HG03342 (cell line): ENCODE data around the gene SRL.
"Not testable (repeated sequence)": the region's sequence is repeated elsewhere in the genome, so short reads cannot be mapped to it uniquely, and the experiment has no call there.

Experiments used
- ATAC-seq: cut with Tn5 transposase; IDR thresholded peaks from one replicate; pipeline ENCODE4 v1.9.1; 2021; ENCODE audit warnings: mild to moderate bottlenecking, moderate library complexity; ENCODE audit not compliant: unreplicated experiment

SRL gene

GRCh38 chr16:4231367-4231766, 10.5 kb downstream of the SRL start:
- no peak for ATAC-seq

DNA sequence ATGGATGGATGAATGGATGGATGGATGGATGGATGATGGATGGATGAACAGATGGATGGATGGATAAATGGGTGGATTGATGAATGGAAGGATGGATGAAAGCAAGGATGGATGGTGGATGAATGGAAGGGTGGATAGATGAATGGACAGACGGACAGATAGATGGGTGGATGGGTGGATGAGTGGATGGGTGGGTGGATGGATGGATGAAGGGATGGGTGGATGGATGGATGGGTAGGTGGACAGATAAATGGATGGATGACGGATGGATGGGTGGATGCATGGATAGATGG, 14.9 kb downstream of the SRL start:
- ATAC-seq: no peak

DNA sequence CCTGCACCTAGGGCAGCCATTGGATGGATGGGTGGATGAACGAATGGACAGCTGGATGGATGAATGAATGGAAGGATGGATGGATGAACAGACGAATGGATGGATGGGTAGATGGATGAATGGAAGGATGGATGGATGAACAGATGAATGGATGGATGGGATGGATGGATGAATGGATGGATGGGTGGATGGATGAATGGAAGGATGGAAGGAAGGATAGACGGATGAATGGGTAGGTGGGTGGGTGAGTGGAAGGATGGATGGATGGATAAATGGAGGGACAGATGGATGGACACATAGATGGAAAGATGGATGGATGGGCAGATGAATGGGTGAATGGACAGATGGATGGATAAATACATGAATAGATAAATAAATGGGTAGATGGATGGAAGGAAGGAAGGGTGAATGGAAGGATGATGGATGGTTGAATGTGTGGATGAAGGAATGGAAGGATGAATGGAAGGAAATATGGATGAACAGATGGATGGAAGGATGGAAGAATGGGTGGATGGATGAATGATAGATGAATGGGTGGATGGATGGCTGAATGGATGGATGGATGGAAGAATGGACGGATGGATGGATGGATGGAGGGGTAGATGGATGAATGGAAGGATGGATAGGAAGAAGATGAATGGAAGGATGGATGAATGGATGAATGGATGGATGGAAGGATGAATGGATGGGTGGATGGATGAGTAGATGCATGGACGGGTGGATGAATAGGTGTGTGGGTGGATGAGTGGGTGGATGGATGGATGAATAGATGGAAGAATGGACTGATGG, 15.4 kb downstream of the SRL start:
- no peak for ATAC-seq

- no peak for ATAC-seq
Measured at GRCh38 chr16:4225075-4225474, 16.8 kb downstream of the SRL start.

DNA sequence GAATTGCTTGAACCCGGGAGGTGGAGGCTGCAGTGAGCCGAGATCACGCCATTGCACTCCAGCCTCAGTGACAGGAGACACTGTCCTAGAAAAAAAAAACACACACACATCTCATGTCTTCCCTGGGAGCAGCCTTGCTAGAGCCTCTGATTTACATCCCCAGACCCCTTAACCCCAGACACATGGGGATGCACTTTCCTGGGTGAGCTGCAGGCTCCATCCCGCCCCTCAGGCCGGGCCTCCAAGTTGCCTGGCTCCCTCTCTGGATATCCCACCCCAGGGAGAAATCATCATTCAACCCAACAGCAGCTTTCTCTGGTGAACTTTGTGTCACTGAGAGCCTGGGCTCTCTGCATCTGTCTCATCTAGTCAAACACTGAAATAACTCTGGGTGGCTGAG, 21.5 kb downstream of the SRL start:
- no peak for ATAC-seq

DNA sequence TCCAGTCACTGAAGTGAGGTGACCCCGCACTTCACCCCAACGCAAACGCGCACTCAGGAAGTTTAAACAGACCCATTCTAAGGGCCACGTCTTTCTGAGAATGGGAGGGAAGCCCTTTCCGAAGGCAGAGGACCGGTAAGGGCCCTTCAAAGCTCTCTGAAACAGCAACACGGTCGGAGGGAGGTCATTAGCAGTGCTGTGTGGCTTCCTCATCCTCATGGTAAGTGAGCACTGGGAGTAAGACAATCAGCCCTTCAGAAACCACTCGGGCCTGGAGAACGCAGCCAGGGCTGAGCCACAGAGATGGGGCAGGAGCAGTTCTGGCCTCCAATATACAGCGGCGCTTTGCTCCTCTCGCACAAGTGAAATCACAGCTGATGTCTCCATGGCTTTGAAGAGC, 23.7 kb downstream of the SRL start:
- ATAC-seq: no peak

DNA sequence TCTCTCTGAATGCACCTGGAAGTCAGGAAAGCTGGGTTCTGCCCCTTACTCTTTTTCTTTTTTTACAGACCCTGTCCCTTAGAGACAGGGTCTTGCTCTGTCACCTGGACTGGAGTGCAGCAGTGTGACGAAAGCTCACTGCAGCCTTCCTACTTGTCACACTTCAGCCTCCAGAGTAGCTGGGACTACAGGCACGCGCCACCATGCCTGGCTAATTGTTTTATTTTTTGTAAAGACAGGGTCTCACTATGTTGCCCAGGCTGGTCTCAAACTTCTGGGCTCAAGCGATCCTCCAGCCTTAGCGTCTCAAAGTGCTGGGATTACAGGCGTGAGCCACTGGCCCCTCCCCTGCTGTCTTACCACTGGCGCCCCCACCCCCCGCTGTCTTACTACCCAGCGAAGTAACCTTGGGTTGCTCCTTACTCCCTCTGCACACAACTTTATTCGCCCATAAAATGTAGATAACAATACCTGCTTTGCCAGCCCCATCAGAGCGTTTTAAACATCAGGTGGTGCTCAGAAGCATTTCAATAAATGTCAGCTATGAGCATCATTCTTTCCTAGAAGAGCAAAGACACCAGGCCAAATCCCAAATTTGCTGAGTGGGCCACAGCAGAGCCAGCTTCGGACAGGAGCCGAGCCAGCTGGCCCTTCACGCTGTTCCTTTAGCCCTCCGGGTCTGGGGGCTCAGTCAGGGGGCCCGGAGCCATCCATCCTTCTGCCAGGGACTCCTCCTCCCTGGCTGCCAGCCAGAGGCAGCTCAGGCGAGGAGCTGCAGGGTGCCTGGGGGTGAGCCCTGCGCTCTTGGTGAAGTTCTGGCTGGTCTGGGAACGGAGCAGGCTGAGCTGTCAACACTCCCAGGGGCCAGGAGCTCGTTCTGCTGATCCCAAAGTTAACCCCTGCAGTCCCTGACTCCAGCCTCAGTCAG, 24.4 kb downstream of the SRL start:
- ATAC-seq: no peak

GRCh38 chr16:4216596-4216995, 25.3 kb downstream of the SRL start:
- no peak for ATAC-seq

DNA sequence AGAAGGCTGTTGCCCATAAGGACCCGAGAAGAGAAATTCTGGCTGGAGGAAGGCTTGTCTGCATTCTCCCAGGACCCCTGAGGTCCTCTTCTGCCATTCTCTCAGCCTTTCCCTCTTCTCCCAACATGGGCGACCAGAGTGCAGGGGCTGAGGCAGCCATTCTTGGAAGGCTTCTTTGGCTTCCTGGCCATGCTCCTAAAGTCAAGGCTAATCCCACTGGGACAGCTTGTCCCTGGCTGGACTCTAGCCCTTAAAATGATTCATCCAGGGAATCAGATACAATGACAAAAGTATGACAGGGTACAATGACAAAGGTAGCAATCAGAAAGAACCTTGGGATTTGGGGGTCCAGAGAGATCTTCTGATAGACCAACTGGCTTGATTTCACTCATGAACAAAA, 26.8 kb downstream of the SRL start:
- no peak for ATAC-seq

DNA sequence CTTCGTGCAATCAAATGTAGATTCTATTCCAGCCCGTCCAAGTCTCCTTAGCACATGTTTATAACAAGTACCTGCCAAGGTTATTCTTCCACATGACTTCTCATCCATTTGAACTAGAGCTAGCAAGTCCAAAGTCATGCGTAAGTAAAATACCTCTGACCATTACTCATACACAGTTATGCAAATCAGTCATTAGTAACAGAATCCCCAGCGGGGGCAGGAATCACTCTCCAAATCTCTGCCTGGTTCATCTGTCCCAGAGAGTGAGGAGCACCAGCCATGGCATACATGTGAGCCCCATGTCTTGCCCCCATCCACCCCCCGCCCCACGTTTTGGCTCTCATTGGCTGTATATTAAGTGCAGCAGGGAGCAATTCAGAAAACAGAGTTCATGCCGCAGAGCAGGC, 27.7 kb downstream of the SRL start:
- no peak for ATAC-seq

DNA sequence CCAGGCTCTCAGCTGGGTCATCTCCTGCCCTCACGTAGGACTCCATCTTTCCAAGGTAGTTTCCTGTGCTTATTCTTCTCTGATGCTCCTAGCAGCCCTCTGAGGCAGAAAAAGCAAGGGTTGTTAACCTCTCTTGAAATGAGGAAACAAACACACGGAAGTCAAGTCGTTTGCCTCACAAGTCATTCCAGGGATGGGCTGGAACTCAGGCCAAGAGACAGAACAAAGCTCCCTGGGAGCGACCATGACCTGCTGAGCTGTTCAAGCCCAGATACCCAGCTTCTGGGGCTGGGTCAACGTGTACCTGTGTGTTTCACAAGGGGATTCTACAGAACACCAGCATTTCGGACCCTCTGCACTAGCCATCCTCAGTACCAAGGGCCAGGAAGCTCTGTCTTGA, 28.1 kb downstream of the SRL start:
- ATAC-seq: no peak

DNA sequence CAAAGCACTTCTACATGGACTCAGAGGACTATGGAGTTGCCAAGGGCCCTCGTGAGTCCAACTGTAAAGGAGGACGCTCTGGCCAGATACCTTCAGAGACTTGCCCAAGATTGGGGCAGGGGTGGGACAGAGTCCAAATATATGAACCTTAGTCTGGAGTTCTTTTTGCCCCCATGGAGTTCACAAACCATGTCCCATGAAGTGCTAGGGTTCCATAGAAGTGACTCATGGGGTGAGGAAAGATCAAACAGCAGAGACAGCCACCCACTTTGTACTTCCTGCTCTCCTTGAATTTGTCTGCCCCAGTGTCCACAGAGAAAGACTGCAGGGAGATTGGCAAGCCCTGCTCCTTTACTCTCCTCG, 29.0 kb downstream of the SRL start:
- no peak for ATAC-seq

- no peak for ATAC-seq
Measured at GRCh38 chr16:4212211-4212933, 29.5 kb downstream of the SRL start.

- not testable (repeated sequence) for ATAC-seq
Measured at GRCh38 chr16:4211445-4212210, 30.3 kb downstream of the SRL start.

GRCh38 chr16:4209666-4210065, 32.2 kb downstream of the SRL start:
- no peak for ATAC-seq

- ATAC-seq: no peak
Measured at GRCh38 chr16:4208341-4208751, 33.5 kb downstream of the SRL start.

GRCh38 chr16:4207683-4208340, 34.1 kb downstream of the SRL start:
- ATAC-seq: no peak

DNA sequence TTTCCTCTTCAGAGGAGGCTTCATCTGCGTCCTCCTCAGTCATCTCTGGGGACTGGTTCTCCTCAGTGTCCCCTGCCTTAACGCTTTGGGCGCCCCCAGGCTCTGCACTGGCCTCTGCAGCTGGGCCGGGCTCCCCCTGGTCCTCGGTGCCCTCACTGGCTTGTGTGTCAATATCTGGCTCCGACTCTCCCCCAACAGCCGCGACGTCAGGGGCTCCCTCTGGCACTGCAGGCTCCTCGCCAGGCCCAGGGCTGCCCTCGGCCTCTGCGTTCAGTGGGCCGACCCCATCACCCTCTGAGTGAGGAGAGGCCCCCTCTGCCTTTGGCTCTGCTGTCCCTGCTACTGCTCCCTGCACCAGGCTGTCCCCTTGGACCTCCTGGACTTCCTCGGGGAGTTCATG, 34.7 kb downstream of the SRL start:
- ATAC-seq: no peak

- ATAC-seq: no peak
Measured at GRCh38 chr16:4206680-4207079, 35.2 kb downstream of the SRL start.

DNA sequence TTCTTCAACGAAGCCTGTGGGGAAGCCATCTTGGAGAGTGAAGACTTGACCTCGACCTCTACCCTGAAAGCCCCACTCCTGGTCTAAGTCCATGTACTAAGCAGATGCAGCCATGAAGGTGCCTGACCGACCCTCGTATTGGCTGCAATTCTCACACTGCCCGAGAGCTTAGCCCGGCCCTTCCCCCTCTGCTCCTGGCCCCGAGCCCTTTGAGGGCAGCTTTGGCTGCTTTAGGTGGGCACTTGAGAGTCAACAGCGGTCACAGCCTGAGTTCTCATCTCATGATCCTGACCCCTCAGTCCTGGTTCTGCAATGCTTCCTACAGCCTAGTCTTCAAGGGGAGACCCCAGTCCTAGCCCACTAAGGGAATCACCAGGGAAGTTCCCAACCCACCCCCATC, 35.9 kb downstream of the SRL start:
- no peak for ATAC-seq
